Raji (cell line): ENCODE data around the gene TBX1.

Experiments
- POLR2A ChIP-seq: IDR thresholded peaks from 2 replicates; pipeline ENCODE4 v1.6.1; 2011; ENCODE audit warnings: low read depth, low read length, control low read depth; ENCODE audit not compliant: insufficient read depth

The TBX1 gene

DNA sequence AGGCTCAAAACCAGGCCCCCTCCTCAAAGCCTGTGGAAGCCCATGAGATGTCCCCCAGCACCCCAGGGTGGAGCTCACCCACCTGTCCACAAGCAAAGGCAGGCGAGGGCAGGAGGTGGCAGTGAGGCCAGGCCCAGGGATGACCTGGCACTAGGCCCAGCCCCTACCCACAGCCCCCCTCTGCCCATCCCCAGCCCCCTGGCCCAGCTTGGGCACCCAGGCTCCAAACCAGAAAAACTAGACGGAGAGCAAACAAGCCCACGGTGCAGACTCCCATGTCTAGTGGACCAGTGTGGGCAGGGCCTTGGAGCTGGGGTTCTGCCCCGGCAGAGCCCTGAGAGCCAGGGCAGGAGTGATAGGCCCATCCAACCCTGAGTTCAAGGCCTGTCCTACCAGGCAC is 16.9 kb upstream of the TBX1 start:
- TF ChIP-seq POLR2A, result no peak

DNA sequence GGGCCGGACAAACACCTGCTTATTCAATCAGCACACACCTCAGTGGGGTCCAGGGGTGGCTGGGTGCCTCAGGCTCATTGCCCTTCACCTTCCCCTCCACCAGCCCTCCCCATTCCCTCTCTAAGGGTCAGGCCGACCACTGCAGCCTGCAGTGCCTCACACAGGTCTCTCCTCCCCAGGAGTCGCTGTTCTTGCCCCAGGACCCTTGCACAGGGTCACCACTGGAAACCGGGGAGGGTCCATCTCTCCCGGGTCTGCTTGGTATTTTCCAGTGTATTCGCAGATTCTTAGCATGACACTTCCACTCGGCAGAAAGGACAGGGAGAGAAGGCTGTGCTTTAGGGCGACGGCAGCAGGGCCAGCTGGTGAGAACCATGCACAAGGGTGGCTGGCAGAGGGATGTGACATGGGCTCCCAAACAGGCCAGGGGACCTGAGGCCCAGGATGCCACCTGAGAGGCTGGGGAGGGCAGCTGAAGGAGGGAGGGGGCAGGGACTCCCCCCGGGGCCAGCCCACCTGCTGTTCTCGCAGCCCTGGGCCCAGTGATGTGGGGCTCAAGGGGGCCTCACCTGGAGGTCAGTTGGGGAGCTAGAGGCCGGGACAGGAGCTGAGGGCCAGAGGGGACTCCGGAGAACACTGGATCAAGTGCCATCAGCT is 16.1 kb upstream of the TBX1 start:
- no peak for TF ChIP-seq POLR2A

DNA sequence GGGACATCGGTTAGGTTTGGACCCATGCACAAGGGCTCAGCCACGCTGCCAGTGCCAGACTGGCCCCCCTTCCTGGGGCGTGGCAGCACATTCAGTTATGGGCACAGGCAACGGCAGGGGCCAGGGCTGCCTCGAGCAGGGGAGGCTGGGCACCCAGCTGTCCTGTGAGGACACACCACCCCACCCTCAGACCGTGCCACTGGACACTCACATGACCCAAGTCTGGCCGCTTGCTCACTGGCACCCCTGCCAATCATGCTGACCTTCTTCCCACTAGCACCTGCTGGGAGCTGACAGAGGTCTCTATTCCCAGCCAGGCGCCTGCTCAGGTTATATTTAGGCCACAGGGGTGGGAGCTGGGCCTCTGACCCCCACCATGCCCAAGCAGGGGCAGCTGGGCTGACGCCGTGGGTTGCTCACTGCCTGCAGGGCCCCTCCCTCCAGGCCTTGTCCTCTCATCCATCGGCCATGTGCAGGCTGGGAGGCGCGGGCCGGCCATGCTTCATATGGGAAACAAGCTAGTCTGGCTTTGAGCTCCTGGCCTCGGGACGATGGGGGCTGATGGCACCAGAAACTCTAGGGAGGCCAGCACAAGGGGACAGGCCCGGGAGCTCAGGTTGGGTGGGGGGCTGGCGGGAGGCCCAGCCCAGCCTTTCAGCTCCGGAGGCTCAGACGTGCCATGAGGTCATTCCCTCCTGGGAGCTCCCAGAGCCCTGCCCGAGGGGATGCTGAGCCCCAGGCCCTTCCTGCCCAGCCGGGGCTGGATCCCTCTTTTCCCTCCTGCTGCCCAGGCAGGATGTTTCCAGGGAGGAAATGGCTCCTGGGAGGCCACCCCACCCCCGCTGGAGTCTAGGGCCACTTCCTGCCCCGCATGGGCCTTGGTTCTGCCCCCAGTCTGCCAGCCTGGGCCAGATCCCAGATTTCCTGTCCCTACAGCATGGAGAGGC is 15.2 kb upstream of the TBX1 start:
- no peak for TF ChIP-seq POLR2A

DNA sequence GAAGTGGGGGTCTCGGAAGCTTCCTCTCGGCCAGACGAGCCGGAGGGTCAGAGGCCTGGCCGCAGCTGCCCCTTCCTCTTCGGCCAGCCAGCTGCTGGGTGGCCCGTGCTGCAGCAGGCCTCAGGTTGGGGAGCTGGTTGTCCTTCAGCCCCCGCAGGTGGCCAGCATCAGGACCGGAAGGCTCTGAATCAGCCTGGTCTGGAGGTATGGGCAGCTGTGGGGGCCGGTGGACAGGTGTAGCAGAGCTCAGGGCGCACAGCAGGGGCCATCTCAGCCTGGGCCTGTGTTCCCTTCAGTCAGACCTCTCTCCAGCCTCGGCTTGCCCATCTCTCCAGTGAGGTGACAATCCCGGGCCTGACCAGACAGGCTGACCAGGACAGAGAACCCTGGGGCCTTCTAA is 13.9 kb upstream of the TBX1 start:
- TF ChIP-seq POLR2A, result no peak

DNA sequence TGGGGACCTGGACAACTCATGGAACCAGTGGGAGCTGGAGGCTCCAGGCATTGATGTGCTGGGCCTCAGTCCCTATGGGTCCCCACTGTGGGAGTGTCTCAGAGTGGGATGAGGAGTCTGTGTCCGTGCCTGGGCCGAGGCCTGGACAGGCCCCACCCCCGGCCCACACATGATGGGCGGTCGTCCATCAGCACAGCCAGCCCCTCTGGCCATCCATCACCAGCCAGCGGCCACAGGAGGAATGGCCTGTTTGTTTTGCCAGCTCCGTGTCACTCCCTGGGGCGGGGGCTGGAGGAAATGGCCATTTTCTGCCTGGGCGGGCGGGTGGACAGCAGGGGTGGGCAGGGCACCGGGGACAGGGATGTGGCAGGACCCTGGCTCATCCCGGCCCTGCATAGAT is 13.0 kb upstream of the TBX1 start:
- TF ChIP-seq POLR2A, result no peak

DNA sequence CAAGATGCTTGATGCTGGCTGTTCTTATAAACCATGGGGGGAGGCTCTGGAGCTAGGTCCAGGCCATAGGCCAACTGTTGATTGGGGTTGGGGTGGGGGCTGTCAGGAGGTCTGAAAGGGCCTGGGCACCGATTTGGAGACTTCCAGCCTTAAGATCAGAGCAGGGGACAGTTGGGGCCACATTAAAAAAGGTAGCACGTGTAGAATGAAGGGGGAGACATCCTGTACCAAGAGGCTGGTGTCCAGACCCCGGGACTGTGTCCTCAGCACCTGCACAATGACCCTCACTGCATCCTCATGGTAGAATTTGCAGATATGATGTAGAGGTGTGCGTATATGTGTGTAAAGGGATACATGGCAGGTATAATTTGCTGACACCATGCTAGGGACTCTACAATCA is 12.4 kb upstream of the TBX1 start:
- TF ChIP-seq POLR2A, result no peak

DNA sequence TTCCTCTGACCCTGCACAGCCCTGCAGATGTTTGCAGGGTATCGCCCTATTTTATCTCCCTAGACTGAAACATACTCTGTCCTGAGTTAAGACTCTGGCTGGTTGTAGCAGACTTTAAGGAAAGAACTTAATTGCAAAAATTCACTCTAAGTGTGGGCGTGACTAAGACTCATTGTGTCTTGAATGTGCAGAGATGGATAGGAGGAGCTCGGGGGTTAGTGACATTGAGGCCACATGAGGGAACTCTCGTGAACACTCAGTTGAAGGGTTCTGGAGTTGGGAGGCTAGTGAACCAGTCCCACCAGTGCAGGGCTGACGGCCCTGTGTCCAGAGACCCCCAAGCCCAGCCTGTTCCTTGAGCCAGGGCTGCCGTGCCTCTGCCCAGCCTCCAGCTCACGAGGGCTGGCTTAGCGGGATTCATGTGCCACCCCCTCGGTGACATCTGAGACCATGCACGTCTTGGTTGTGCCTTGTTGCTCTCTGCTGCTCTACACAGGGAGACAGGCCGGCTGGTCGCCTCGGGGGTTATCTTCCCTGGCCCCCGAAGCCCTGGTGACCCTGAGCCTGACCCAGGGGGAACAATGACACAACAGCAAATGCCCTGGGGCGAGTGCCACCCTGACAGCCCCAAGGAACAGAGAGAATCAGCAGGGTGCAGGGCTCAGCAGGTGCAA is 11.4 kb upstream of the TBX1 start:
- TF ChIP-seq POLR2A, result no peak

DNA sequence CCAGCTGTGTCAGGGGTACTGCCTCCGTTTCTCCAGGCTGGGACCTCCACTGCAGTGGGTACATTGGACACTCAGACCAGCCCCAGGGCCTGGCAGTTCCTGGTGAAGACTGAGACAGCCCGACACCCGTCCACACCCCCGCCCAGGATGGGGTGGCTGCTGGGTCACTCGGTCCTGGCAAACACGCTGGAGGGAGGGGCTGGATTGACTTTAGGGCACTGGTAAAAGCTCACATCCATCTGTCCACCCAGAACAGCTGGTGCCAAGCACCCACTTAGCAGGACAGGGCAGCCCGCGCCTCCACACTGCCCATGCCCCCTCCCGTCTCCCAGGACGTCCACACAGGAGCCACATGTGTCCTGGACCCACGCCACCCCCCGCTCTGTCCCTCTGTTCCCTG is 10.7 kb upstream of the TBX1 start:
- TF ChIP-seq POLR2A, result no peak

DNA sequence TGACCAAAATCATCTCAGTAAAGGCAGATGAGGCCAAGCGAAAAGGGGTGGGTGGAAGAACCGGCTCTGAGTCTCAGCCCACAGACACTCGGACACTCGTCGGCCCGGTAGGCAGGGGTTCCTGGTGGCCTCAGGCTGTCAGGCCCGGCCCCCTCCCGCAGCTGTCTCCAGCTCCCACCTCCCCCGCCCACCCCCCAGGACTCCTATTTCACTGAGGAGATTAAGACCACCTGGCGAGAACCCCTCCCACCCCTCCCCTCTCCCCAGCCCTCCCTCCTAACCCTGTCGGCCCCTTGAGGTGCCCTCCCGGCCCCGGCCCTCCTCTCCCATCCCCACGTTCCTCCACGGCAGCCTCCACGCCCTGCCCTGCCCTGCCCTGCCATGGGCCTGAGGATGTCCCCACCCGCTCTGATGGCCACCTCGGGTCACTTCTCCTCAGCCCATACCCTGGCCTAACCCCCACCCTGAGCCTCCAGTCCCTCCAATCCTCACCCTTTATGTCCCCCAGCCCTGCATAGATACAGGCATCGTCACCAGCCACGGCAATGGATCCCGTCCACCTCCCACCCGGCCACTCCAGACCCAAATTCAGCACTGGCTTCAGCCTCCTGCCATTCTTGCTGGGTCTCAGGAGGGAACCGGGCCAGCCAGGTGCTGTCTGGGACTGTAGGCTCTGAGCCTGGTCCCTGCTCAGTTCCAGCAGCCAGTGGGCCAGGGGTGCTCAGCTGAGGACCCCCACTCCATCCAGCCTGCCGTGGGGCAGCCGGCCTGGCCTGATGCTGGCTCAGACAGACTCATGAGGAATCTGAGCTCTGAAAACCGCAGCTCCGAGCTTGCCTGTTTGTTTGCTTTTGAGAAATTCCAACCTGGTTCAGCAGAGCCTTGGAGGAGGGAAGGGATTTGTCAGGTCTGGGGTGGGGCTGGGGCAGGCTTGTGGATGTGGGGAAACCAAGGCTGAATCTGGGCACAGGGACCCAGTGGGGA is 9.8 kb upstream of the TBX1 start:
- TF ChIP-seq POLR2A, result no peak

DNA sequence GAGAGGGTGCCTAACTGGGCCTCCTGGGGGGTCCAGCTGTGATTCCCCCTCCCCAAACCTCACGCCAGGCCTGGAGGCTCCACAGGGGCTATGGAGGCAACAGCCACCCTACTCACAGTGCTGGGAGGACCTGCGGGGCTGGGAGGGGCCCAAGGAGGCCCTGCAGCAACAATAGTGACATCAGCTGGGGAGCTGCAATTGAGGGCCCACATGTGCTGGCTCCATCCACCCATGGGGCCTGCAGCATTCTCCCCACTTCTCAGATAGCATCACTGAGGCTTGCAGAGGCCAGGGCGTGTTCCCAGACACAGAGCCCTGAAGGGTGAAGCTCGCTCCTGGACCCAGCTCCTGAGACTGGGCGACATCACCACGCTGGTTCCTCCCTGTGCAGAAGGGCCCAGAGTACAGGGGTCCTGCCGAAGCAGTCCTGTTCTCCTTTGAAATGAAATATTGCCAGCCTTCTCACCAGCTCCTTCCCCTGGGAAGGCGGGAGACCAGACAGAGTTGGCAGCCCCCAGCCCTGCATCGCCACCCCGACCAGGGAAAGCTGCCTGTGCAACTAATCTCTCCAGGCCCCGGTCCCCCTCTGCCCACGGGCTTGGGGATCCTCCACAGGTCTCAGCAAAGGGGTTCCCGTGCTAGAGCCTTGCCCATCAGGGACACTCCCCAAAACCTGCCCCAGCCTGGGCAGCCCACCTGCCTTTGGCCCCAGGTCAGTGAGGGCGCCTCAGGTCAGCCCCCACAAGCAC is 8.9 kb upstream of the TBX1 start:
- TF ChIP-seq POLR2A, result no peak

DNA sequence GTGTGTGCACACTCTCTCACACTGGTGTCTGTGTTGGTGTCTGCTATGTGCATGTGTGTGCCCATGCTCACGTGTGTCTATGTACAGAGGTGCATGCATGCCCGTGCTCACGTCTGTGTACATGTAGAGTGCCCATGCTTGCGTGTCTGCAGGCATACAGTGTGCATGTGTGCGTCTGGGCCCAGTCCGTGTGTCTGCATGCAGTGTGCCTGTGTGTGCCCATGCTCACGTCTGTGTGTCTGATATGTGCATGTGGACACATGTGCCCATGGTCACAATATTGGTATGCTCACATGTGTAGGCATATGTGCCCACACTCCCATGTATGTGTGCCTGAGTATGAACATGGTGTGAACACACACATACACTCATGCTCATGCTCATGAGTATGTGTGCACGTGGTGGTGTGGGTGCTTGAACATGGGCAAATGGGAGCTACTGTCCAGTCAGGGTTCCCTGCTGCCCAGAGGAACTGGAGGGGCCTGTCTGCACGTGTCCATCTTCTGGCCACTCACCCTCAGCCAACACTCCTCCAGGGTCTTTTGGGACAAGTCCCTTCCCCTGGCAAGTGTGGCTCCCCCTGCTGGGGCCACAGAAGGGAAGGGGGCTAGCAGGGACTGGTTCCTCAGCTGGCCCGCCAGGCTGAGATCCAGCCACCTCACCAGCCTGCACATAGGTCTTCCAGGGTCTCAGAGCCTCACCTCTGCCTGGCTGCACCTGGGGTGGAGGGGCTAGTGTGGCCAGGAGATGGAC is 7.3 kb upstream of the TBX1 start:
- TF ChIP-seq POLR2A, result no peak

DNA sequence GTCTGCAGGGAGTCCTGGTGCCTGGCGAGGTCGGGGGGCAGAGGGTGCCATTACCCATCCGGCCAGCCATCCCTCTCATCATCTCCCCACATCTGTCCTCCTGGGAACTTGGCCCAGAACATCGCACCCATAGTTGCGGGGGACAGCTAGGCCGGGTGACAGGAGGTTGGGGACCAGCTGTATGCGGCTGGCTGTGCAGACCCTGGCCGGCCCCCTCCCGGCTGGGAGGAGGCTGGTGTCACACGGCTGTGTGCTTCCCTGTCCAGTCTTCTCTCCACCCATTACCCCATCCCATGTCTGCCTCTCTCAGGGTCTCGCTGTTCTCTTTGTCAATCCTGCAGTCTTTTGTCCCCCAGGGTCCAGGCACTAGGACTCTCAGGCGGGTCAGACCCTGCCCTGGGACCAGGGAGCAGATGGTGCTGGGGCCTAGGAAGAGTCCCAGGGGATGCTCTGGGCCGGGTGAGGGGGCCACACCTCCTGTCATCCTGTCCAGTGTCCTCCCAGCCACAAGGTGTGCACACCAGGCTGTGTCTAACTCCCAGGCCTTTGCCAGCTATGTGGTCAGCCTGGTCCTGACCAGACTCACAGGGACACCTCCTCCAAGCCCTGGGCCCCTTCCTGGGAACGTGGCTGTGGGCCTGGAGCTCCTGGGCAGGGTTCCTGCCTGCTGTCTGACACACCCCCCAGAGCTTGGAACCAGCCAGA is 6.4 kb upstream of the TBX1 start:
- TF ChIP-seq POLR2A, result no peak

DNA sequence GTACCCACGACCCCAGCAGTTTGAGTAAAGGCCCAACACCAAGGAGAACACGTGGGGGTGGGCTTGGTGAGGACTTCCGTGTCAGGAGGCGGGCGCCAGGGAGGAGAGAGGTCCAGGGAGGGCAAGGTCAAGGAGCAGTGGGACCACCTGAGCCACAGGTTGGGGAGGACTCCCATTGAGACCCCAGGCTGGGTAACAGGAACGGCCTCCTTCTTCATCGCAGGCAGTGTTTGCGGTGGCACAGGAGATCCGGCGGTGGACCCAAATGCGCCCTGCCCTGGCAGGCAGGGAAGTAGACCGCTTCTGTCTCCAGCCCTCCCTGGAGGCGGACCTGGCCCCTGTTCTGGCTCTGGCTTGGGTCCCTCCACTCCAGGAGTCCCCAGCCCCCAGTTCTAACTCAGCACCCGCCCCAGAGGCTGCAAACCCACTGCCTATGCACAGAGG is 5.9 kb upstream of the TBX1 start:
- no peak for TF ChIP-seq POLR2A
